ENCODE data around the gene NFIX. TPM values are rescaled to one million over a fixed set of nuclear protein-coding genes. Genes with fewer than 3 reads are reported as not detected.
A peak's percentile ranks its signal among the peaks of the same experiment; 100 is the strongest.

The NFIX gene
- total and polyA plus RNA-seq, 4 donors, result 26.0 to 190 (median 89.6) TPM

- 62 to 68% methylated on average over 14 of the region's 14 CpGs for WGBS, 2 donors
- Histone ChIP-seq H3K4me3 (no peak within 1 kb of the TSS), H3K4me1 (ENCODE audit: control insufficient read depth in 5 of 5, insufficient read depth in 5 of 5, low read length in 5 of 5) (peaks cover 0 to 8% (median 2%) of the 10 kb centered on the region in 5 donors), H3K9ac (ENCODE audit: insufficient read depth in 1 of 2, low read length in 2 of 2) (no peak within 1 kb of the TSS), H3K27ac (ENCODE audit: low read depth in 1 of 2, low read length in 1 of 2) (peak within 1 kb of the TSS in 1 of 2 donors; percentile 60), H3K36me3 (ENCODE audit: control insufficient read depth in 4 of 4, insufficient read depth in 4 of 4, low read length in 4 of 4) (no peaks in the 10 kb centered on the region), H3K27me3 (ENCODE audit: control insufficient read depth in 3 of 3, insufficient read depth in 3 of 3, low read length in 2 of 3) (no peaks in the 10 kb centered on the region), H3K9me3 (ENCODE audit: control insufficient read depth in 4 of 4, insufficient read depth in 3 of 4, low read length in 3 of 4) (no peaks in the 10 kb centered on the region)
- no peak for DNase-seq
- no peak for ATAC-seq (ENCODE audit: insufficient read depth, low FRiP score)
- TF ChIP-seq CTCF (IDR thresholded peaks at IDR 0.05; ENCODE audit: control extremely low read depth, extremely low read depth), result no peak
Observed at GRCh38 chr19:12969292-12969988, 25.8 kb upstream of the NFIX start, which contains the start of gene DAND5. TSS of gene DAND5 (plus strand) at chr19:12969576. CDS start at chr19:12969661, 85 bp downstream.

GRCh38 chr19:12970070-12970820 is 25.0 kb upstream of the NFIX start:
- TF ChIP-seq CTCF (IDR thresholded peaks at IDR 0.05; ENCODE audit: control extremely low read depth, extremely low read depth), result no peak

GRCh38 chr19:12973236-12973635 is 22.0 kb upstream of the NFIX start:
- no peak overlapping the region for H3K9ac ChIP-seq (ENCODE audit: insufficient read depth in 1 of 2, low read length in 2 of 2)
- no peak for ATAC-seq (ENCODE audit: insufficient read depth, low FRiP score)
- no peak for TF ChIP-seq CTCF (IDR thresholded peaks at IDR 0.05; ENCODE audit: control extremely low read depth, extremely low read depth)
- no peaks in the 10 kb centered on the region for H3K36me3 ChIP-seq (ENCODE audit: control insufficient read depth in 4 of 4, insufficient read depth in 4 of 4, low read length in 4 of 4)
- no peak overlapping the region for H3K4me3 ChIP-seq
- no peak overlapping the region for H3K27ac ChIP-seq (ENCODE audit: low read depth in 1 of 2, low read length in 1 of 2)
- DNase-seq, result no peak
- no peaks in the 10 kb centered on the region for H3K27me3 ChIP-seq (ENCODE audit: control insufficient read depth in 3 of 3, insufficient read depth in 3 of 3, low read length in 2 of 3)
- WGBS, 2 donors, result 90 to 95% methylated on average over 16 of the region's 16 CpGs
- peaks cover 0 to 3% (median 0%) of the 10 kb centered on the region in 5 donors for H3K4me1 ChIP-seq (ENCODE audit: control insufficient read depth in 5 of 5, insufficient read depth in 5 of 5, low read length in 5 of 5)
- no peaks in the 10 kb centered on the region for H3K9me3 ChIP-seq (ENCODE audit: control insufficient read depth in 4 of 4, insufficient read depth in 3 of 4, low read length in 3 of 4)

More at GRCh38 chr19:12970070-12970820, 25.0 kb upstream of the NFIX start:
- Histone ChIP-seq H3K4me3 (no peak overlapping the region), H3K36me3 (ENCODE audit: control insufficient read depth in 4 of 4, insufficient read depth in 4 of 4, low read length in 4 of 4) (no peaks in the 10 kb centered on the region), H3K27ac (ENCODE audit: low read depth in 1 of 2, low read length in 1 of 2) (peak overlapping the region in 1 of 2 donors; percentile 60), H3K9me3 (ENCODE audit: control insufficient read depth in 4 of 4, insufficient read depth in 3 of 4, low read length in 3 of 4) (no peaks in the 10 kb centered on the region), H3K27me3 (ENCODE audit: control insufficient read depth in 3 of 3, insufficient read depth in 3 of 3, low read length in 2 of 3) (no peaks in the 10 kb centered on the region), H3K4me1 (ENCODE audit: control insufficient read depth in 5 of 5, insufficient read depth in 5 of 5, low read length in 5 of 5) (peaks cover 0 to 4% (median under 1%) of the 10 kb centered on the region in 5 donors), H3K9ac (ENCODE audit: insufficient read depth in 1 of 2, low read length in 2 of 2) (no peak overlapping the region)
- DNase-seq (no peak), ATAC-seq (ENCODE audit: insufficient read depth, low FRiP score) (no peak)
- 86 to 95% methylated on average over 7 of the region's 7 CpGs for WGBS, 2 donors
